HG03175 (cell line): Measurements from ENCODE around the gene NANOGP8.
"Not testable (repeated sequence)": the region's sequence is repeated elsewhere in the genome, so short reads cannot be mapped to it uniquely, and the experiment has no call there.

Experiments used
- ATAC-seq: cut with Tn5 transposase; IDR thresholded peaks from one replicate; pipeline ENCODE4 v1.9.1; 2021; ENCODE audit warnings: mild to moderate bottlenecking, moderate library complexity; ENCODE audit not compliant: unreplicated experiment

Gene NANOGP8

GRCh38 chr15:35085176-35085919, at the start of gene NANOGP8:
NANOGP8 (minus strand) TSS chr15:35085295; CDS start chr15:35085110, 185 bp downstream.
- ATAC-seq: not testable (repeated sequence)

GRCh38 chr15:35134299-35134698, 49.2 kb upstream of the NANOGP8 start:
- no peak for ATAC-seq

GRCh38 chr15:35130245-35130644, 45.1 kb upstream of the NANOGP8 start:
- no peak for ATAC-seq

GRCh38 chr15:35129361-35129760, 44.3 kb upstream of the NANOGP8 start:
- no peak for ATAC-seq

GRCh38 chr15:35127717-35128116, 42.6 kb upstream of the NANOGP8 start:
- no peak for ATAC-seq

GRCh38 chr15:35126236-35126635, 41.1 kb upstream of the NANOGP8 start:
- ATAC-seq: no peak

- no peak for ATAC-seq
Observed at GRCh38 chr15:35123743-35124142, 38.6 kb upstream of the NANOGP8 start.

- ATAC-seq: no peak
Observed at GRCh38 chr15:35121611-35122359, 36.7 kb upstream of the NANOGP8 start.

- no peak for ATAC-seq
Observed at GRCh38 chr15:35120173-35120572, 35.1 kb upstream of the NANOGP8 start.

GRCh38 chr15:35118960-35119359, 33.9 kb upstream of the NANOGP8 start:
- ATAC-seq: no peak

- no peak for ATAC-seq
Observed at GRCh38 chr15:35117543-35118265, 32.6 kb upstream of the NANOGP8 start.

- no peak for ATAC-seq
Observed at GRCh38 chr15:35115155-35115725, 30.1 kb upstream of the NANOGP8 start.

GRCh38 chr15:35112346-35112745, 27.3 kb upstream of the NANOGP8 start:
- no peak for ATAC-seq

GRCh38 chr15:35111861-35112260, 26.8 kb upstream of the NANOGP8 start:
- no peak for ATAC-seq

- ATAC-seq: no peak
Observed at GRCh38 chr15:35108453-35108852, 23.4 kb upstream of the NANOGP8 start.

- ATAC-seq: no peak
Observed at GRCh38 chr15:35107561-35107960, 22.5 kb upstream of the NANOGP8 start.

- ATAC-seq: no peak
Observed at GRCh38 chr15:35107122-35107521, 22.0 kb upstream of the NANOGP8 start.

GRCh38 chr15:35104526-35105147, 19.5 kb upstream of the NANOGP8 start:
- ATAC-seq: no peak

GRCh38 chr15:35102186-35102585, 17.1 kb upstream of the NANOGP8 start:
- ATAC-seq: no peak

GRCh38 chr15:35101335-35101734, 16.2 kb upstream of the NANOGP8 start:
- ATAC-seq: no peak

GRCh38 chr15:35098737-35099136, 13.6 kb upstream of the NANOGP8 start:
- no peak for ATAC-seq
